WI38 (cell line): ENCODE measurements around the gene EXOC4.

ENCODE experiments used
- H3K4me3 ChIP-seq: 2 replicates; pipeline ENCODE4 v1.5.1; 2011; ENCODE audit warnings: low read depth, mild to moderate bottlenecking, control low read depth, low read length
- TF ChIP-seq, protein P1 (sequence below): IDR thresholded peaks from 2 replicates; pipeline ENCODE4 v1.5.1; 2012; ENCODE audit warnings: low read depth, mild to moderate bottlenecking, control low read depth, low read length

EXOC4 gene

DNA sequence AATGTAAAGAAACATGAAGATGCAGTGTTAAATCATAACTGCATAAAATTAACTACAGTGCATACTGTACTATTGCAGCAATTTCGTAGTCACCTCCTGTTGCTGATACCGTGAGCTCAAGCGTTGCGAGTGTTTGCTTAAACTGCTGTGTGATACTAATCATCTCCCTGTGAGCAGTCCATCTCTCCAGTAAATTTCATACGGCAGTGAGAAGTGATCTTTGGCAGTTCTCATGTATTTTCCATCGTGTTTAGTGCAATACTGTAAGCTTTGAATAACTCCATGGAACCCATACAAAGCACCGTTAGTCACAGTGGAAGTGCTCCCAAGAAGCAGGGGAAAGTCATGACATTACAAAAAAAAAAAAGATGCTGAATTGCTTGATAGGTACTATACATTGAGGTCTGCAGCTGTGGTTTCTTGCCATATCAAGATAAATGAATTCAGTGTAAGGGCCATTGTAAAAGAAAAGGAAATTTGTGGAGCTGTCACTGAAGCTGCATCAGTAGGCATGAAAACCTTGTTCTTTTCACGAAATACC, 360.4 kb downstream of the EXOC4 start:
- TF ChIP-seq, protein P1, sequence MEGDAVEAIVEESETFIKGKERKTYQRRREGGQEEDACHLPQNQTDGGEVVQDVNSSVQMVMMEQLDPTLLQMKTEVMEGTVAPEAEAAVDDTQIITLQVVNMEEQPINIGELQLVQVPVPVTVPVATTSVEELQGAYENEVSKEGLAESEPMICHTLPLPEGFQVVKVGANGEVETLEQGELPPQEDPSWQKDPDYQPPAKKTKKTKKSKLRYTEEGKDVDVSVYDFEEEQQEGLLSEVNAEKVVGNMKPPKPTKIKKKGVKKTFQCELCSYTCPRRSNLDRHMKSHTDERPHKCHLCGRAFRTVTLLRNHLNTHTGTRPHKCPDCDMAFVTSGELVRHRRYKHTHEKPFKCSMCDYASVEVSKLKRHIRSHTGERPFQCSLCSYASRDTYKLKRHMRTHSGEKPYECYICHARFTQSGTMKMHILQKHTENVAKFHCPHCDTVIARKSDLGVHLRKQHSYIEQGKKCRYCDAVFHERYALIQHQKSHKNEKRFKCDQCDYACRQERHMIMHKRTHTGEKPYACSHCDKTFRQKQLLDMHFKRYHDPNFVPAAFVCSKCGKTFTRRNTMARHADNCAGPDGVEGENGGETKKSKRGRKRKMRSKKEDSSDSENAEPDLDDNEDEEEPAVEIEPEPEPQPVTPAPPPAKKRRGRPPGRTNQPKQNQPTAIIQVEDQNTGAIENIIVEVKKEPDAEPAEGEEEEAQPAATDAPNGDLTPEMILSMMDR = no peak
- H3K4me3 ChIP-seq = no peak overlapping the region

DNA sequence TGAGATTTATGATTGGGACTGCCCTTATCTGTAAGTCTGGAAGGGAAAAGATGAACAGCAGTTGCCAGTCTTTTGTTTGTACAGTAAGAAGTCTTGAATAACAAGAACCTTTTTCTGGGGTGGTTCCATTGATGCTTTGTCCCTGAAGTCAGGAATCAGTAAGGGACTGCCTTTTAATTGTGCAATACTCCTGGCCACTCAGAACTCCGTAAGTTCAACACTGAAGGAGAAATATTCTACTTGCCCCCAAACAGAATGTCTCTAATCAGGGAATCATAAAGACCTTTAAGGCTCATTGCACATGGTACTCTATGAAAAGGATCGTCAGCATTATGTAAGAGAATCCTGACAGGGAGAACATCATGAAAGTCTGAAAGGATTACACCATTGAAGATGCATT, 361.4 kb downstream of the EXOC4 start:
- no peak overlapping the region for H3K4me3 ChIP-seq
- TF ChIP-seq, protein P1 = no peak

DNA sequence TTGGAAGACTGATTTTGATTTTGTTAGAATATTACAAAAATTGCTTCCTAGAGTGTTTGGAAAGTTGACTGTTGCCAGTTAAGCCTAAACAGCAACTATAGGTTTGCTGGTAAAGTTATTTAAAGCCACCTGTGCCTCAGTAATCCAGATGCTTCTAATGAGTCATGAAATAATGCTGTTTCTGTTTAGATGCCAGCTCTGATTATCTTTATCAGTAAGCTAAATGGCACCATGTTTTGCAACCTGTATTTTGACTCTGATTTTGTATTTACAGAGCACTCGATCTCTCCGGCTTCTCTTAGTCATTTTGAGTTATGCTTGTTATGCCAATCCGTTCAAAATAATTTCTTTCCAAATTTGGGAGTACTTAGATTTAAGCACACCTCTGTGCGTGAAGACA, 366.1 kb downstream of the EXOC4 start:
- H3K4me3 ChIP-seq = no peak overlapping the region
- TF ChIP-seq, protein P1 = no peak

DNA sequence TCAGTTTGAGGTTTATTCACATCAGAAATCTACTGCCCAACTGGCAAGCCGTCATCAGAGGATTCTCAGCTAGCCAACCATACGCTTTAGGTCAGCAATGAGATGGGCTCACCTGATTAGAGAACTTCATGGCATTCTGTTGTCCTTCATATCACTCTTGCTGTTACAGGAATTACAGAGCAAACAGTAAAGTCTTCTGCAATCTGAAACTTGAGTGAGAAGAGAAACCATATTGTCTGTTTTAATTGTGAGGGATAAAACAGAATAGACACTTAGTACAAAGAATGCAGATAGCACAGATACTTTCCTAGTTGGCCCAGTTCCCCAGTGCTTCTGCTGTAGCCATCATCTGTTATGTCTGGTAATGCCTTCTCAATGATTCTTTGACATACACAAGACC, 366.6 kb downstream of the EXOC4 start:
- H3K4me3 ChIP-seq = no peak overlapping the region
- TF ChIP-seq, protein P1 = no peak

DNA sequence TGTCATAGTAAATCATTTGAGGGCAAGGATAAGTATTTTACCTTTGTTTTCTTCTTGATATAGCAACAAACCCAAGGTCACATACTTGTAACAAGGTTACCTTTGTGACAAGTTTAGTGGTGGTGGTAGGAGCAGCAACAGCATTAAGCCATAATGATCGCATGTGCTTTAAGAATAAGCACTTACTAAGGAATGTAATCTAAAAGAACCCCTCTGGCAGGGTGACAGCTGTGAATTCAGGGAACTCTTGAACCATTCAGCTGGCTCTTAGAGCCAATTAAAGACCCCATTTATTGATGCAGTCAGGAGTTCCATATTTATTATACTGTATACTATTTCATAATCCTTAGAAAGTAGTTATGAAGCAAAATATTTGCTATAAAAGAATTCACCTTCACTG, 370.8 kb downstream of the EXOC4 start:
- no peak overlapping the region for H3K4me3 ChIP-seq
- TF ChIP-seq, protein P1 = no peak

DNA sequence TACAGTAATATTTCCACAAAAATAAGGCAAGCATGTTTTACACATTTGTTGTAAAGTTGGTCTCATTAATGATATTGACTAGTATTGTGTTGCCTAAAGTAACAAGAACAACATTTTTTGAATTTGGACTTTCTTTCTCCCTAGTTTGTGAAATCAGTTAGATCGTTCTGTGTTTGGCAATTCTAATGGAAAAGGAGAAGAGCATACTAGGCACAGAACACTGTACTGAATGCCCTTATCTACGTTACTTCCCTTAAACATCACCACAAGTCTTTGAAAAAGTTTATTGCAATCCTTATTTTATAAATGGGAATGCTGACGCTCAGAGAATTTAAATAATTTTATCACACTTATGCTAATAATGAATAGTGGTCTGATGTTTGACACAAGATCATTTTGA, 372.2 kb downstream of the EXOC4 start:
- no peak overlapping the region for H3K4me3 ChIP-seq
- TF ChIP-seq, protein P1 = no peak

DNA sequence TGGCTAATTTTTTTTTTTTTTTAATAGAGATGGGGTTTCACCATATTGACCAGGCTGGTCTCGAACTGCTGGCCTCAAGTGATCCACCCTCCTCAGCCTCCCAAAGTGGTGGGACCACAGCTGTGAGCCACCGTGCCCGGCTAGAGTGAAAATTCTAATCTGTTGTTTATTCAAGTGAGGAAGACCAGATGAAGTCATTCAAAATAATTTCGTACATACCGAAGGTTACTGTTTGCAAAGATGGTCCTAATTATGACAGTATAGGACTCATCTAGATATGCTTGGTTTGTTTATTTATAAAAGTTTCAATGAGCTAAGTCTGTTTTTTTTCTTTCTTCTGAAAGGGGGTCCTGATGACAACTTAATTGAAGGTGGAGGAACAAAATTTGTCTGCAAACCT, 376.8 kb downstream of the EXOC4 start:
- H3K4me3 ChIP-seq = no peak overlapping the region
- TF ChIP-seq, protein P1 = no peak
